ENCODE measurements around the gene GPC6. TPM values are rescaled to one million over a fixed set of nuclear protein-coding genes. Genes with fewer than 3 reads are reported as not detected.
A peak's percentile ranks its signal among the peaks of the same experiment; 100 is the strongest.

The GPC6 gene
- total RNA-seq, 1 experiment from 2014 or later: 0.22 TPM

GRCh38 chr13:94188201-94188854 lies 961.7 kb downstream of the GPC6 start:
- Histone ChIP-seq H3K27me3 (ENCODE audit: insufficient read depth, low read length) (no peaks in the 10 kb centered on the region), H2AFZ (ENCODE audit: low read depth, low read length, poor library complexity, severe bottlenecking) (no peak overlapping the region), H3K4me2 (ENCODE audit: low read length) (no peak overlapping the region), H3K9ac (ENCODE audit: low read length) (no peak overlapping the region), H3K27ac (ENCODE audit: low read depth, low read length) (no peak overlapping the region), H3K79me2 (ENCODE audit: insufficient read depth, low read length) (no peaks in the 10 kb centered on the region), H3K4me1 (ENCODE audit: control insufficient read depth in 1 of 2, insufficient read depth in 2 of 2, low read length in 2 of 2) (no peaks in the 10 kb centered on the region), H3K9me2 (ENCODE audit: insufficient read depth) (no peaks in the 10 kb centered on the region), H3K36me3 (ENCODE audit: control insufficient read depth in 1 of 2, insufficient read depth in 2 of 2, low read length in 2 of 2) (no peaks in the 10 kb centered on the region), H4K20me1 (ENCODE audit: insufficient read depth) (no peaks in the 10 kb centered on the region), H3K9me3 (ENCODE audit: control insufficient read depth in 1 of 2, insufficient read depth in 1 of 2, low read depth in 1 of 2, low read length in 2 of 2) (peaks cover 0 to 21% of the 10 kb centered on the region in 2 experiments; a peak in 2 of 4 replicates), H3K4me3 (replicated peaks in 1 of 2; ENCODE audit: low read depth in 1 of 2, low read length in 2 of 2) (no peak overlapping the region)
- no peak for TF ChIP-seq CBX3 (IDR thresholded peaks at IDR 0.05; ENCODE audit: low read depth)
- RAD21 ChIA-PET (ENCODE audit: low non-redundant PET in 1 of 2, low total read pairs in 2 of 2, uncharacterized antibody in 2 of 2, unreplicated experiment in 2 of 2): no interaction called here
- no peak for DNase-seq (ENCODE audit: low read depth, low spot score)
- CTCF ChIA-PET: no interaction called here
- no TSS peak for BruUV-seq (replicated peaks)
- POLR2A ChIA-PET: no interaction called here
- intact Hi-C loops (cut with micrococcal nuclease): no loop called here
- no peak for ATAC-seq

GRCh38 chr13:94192431-94192975 lies 965.9 kb downstream of the GPC6 start:
- Histone ChIP-seq H3K27me3 (ENCODE audit: insufficient read depth, low read length) (no peaks in the 10 kb centered on the region), H2AFZ (ENCODE audit: low read depth, low read length, poor library complexity, severe bottlenecking) (no peak overlapping the region), H3K4me1 (ENCODE audit: control insufficient read depth in 1 of 2, insufficient read depth in 2 of 2, low read length in 2 of 2) (no peaks in the 10 kb centered on the region), H3K9ac (ENCODE audit: low read length) (no peak overlapping the region), H4K20me1 (ENCODE audit: insufficient read depth) (no peaks in the 10 kb centered on the region), H3K4me3 (replicated peaks in 1 of 2; ENCODE audit: low read depth in 1 of 2, low read length in 2 of 2) (no peak overlapping the region), H3K79me2 (ENCODE audit: insufficient read depth, low read length) (no peaks in the 10 kb centered on the region), H3K9me2 (ENCODE audit: insufficient read depth) (no peaks in the 10 kb centered on the region), H3K27ac (ENCODE audit: low read depth, low read length) (no peak overlapping the region), H3K36me3 (ENCODE audit: control insufficient read depth in 1 of 2, insufficient read depth in 2 of 2, low read length in 2 of 2) (no peaks in the 10 kb centered on the region), H3K9me3 (ENCODE audit: control insufficient read depth in 1 of 2, insufficient read depth in 1 of 2, low read depth in 1 of 2, low read length in 2 of 2) (peaks cover 0 to 21% of the 10 kb centered on the region in 2 experiments; a peak in 2 of 4 replicates), H3K4me2 (ENCODE audit: low read length) (no peak overlapping the region)
- ChIA-PET RAD21 (ENCODE audit: low non-redundant PET in 1 of 2, low total read pairs in 2 of 2, uncharacterized antibody in 2 of 2, unreplicated experiment in 2 of 2) (no interaction called here), CTCF (no interaction called here), POLR2A (no interaction called here)
- DNase-seq (ENCODE audit: low read depth, low spot score) (no peak), ATAC-seq (no peak)
- 0 out of 6 replicates have a peak, but pooled peaks of 2 of the 3 experiments have one; percentile 3 to 9 for TF ChIP-seq CTCF (IDR thresholded peaks at IDR 0.05 in 2 of 3, conservative IDR thresholded peaks at IDR 0.05 in 1 of 3; ENCODE audit: borderline replicate concordance in 1 of 3, insufficient read depth in 1 of 3, low read depth in 2 of 3, low read length in 2 of 3)
- TF ChIP-seq MAX (IDR thresholded peaks at IDR 0.05): no peak
- no peak for TF ChIP-seq REST (IDR thresholded peaks at IDR 0.05; ENCODE audit: low read depth)
- no TSS peak for BruUV-seq (replicated peaks)
- intact Hi-C loops (cut with micrococcal nuclease): no loop called here
